Tongue (tissue), 2 donors: ENCODE measurements around the gene GDPGP1. TPM values are rescaled to one million over a fixed set of nuclear protein-coding genes. Genes with fewer than 3 reads are reported as not detected.

Source experiments
- small RNA-seq: library from RNA; depleted of rRNA; stranded (forward); fragments of <200 nt; gene quantifications from one replicate; pipeline ENCODE3, GENCODE V24; 2014; ENCODE audit warnings: low replicate concordance
- total RNA-seq: library from RNA; depleted of rRNA; stranded (reverse); fragments of >200 nt; gene quantifications from one replicate; pipeline ENCODE4 v1.2.3, GENCODE V29; 2014

GDPGP1 gene
- total RNA-seq, 1 donor from 2014 or later, result 5.6 TPM

Small RNAs within 50 kb of the gene (small RNA-seq; reads per million reads assigned to genes)
- gene AC091167.3 (not detected), gene RN7SL736P (not detected)

Other genes starting within 250 kb of the GDPGP1 start
- 5.6 TPM for gene ZNF710, start 232.9 kb upstream of the GDPGP1 start, total RNA-seq
- 321 TPM for gene IDH2, start 131.7 kb upstream of the GDPGP1 start, total RNA-seq
- 26.6 TPM for gene SEMA4B, start 32.9 kb upstream of the GDPGP1 start, total RNA-seq
- 12.4 TPM for gene CIB1, start 268 bp upstream of the GDPGP1 start, total RNA-seq
- gene TTLL13, start 15.3 kb downstream of the GDPGP1 start, total RNA-seq, result not detected
- 106 TPM for gene NGRN, start 31.5 kb downstream of the GDPGP1 start, total RNA-seq
- gene ZNF774, start 118.1 kb downstream of the GDPGP1 start, total RNA-seq, result 4.9 TPM
- gene IQGAP1, start 154.0 kb downstream of the GDPGP1 start, total RNA-seq, result 171 TPM